CD4-positive, alpha-beta T cell treated with Interleukin-1 beta for 1 hour (primary cell): Measurements from ENCODE around the gene MX1.

Source experiments
- DNase-seq, 2 donors: peaks; one replicate each; pipeline ENCODE4 v3.0.0-alpha.2; 2020 to 2022

Gene MX1

DNA sequence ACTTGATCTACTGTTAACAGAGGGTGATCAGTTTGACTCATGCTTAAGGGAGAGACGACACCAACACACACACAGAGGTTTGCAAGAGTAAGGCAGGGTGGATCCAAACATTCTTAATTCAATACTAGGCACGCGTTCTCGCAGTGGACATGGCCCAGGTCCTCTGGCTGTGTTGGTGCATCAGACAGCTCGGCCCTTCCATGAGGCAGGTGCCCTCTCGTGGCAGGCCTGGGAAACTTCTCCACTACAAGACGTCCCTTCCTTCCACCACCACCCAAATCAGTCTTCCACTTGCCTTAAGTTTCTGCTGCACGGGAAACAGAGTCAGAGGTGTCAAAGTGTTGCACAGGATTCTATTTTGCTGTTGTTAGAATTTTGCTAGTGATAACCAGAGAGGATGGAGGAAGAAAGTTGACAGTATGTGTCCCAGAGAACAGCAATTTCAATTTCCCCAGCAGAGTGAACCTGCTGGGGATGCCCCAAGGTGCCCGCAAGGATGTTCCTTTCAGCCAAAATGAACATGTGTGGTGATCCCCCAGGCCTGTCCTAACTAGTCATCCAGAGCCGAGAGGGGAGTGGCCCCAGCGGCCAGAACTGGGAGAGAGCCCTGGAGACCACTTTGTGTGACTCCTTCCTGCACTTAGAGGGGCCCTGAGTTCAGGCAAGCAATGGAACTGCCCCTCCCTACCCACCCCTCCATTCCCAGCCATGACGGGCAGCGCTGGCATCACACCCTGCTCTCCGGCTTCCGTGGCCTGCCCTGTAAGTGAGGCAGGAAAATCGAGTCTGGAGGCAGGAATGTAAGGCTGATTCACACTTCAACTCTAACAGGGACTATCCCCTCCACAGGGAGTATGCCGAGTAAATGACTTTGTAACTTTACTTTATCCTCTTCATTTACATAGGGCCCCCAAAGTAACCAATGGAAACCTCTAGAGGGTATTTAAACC is 34.8 kb downstream of the MX1 start:
- peak; percentile 49 to 58 for DNase-seq

DNA sequence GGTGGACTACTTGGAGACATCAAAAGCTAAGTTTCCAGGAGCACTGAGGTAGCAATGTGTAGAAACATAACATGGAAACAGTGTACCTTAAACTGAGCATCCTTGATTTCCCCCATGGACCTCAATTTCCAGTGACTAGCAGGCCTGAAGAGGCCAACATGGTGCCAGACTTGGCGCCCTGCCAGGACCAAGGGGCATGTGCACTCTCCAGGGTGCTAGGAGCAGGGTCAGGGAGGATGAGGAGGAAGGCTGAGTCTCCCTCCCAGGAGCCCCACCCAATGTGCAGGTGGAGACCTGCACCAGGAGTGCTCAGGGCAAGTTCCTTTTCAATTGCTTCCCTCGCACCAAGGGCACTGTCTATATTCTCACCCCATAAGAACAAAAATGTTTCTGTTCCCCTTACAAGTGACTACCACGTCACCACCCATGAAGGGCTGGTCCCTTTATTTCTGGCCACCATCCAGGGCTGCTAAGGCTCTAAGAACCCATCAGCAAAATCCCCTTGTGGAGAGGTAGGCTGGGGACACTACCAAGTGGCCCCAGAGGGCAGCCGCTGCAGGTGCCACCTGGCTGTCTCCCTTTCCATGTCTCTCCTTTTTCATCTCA is 39.2 kb downstream of the MX1 start:
- no peak for DNase-seq

DNA sequence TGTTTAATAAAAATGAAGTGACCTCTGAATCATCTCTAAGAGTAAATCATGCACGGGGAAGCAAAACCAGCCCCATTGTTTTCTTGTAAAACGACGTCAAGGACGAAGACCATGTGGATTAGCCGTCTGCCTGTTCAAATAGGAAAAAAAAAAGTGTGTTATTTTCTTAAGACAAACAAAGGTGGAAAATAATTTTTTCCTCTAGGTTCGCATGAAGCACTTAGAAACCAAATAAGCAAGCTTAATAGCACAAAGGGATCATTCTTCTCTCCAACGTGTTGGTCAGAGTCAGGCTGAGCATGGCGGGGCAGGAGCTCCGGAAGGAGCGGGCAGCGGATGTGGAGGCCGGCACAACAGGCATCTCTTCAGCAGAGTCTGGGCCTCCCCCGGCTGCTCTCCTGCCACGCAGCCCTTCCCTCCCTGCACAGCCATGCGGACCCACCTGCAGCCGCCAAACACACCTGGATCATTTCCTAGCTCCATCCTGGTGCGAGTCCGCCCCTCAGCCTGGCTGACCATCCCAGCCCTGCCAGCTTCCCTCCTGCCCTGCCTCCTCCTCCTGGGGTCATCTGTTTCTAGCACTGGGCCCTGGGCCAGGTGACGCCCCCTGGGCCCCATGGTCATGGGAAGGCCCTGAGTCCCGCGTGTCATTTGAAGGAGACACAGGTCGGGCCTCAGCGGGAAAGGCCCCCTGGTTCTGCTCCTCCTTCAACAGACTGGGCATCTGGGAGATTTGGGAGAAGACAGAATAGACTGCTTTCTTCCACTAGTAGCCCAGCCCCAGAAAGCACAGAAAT is 40.2 kb downstream of the MX1 start:
- no peak for DNase-seq

DNA sequence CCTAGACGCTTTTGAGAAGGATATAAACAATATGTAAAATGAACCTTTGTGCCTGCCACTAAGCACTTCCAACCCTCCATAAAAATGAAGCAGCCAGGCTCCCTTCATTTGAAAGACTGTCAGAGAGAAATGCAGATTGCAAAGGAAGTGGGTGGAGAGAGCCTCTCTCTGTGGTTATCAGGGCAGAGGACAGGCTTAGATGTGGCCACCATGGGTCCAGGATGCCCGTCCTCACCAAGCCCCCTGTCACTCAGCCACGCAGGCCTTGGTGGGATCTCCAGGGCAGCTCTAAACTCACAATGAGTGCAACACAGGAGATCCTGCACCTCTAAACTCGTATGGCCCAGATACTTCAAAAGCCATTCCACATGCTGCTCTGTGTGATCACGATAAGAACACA is 44.0 kb downstream of the MX1 start:
- DNase-seq: no peak

DNA sequence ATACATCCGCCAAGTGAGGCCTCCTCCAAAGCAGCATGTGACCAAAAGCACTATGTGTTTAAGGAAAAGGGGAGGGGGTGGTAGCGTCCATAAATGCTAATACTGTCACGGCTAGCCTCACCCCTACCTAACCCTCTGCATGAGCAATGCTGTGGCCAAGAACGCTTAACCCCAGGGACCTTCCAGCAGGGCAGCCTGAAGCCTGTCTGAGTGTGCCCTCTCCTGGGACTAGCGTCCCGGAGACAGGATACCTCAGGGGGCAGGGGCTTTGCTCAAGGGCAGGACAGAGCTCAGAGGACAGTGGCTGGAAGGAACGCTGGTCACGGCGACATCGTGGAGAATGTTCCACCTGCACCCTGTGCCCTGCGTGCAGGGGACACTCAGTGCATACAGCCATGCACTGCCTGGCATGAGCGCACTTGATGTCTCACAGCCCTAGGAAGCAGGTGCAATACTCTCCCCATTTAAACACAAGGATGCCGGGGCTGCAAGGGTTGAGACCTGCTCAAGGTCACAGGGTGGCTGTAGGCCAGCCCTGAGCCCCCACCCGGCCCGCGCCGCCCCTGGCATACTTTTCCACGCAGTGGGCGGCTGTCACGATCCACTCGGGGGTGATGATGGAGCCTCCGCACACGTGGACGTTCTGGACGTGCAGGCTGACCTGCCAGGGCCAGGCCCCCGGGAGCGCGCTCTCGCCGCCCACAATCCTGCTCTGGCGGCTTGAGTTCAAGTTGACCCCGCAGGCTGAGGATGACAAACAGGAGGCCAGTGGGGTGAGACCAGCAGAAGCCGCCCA is 46.9 kb downstream of the MX1 start:
- DNase-seq: no peak

DNA sequence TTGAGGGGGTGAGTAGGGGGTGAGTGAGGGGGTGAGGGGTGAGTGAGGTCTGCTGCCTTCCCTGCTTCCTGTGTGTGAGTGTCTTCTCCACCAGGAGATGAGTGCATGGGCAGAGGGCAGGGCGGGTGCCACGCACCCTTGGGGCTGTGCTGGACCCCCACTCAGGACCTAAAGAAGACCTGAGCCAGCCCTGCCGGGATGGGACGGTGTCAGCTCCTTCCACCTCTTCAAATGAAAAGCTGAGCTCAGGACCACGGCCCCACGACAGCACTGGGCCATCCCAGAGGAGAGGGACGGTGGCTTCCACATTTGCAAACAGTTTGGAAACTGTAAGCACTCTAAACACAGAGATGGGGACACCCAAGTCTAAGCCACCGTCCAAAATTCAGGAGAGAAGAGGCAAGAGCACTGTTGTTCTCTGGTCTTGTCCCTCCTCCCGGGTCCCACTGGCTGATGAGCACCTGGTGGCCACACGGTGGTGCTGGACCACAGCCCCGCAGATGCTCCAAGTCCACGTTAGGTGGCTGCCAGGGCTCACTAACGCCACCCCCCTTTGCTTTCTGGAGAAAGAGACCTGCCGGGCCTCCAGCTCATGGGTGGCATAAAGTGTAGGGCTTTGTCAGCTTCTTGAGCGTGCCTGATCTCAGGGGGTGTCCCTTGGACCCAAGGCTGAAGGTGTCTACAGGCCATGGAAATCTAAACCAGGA is 49.8 kb downstream of the MX1 start:
- DNase-seq: no peak

DNA sequence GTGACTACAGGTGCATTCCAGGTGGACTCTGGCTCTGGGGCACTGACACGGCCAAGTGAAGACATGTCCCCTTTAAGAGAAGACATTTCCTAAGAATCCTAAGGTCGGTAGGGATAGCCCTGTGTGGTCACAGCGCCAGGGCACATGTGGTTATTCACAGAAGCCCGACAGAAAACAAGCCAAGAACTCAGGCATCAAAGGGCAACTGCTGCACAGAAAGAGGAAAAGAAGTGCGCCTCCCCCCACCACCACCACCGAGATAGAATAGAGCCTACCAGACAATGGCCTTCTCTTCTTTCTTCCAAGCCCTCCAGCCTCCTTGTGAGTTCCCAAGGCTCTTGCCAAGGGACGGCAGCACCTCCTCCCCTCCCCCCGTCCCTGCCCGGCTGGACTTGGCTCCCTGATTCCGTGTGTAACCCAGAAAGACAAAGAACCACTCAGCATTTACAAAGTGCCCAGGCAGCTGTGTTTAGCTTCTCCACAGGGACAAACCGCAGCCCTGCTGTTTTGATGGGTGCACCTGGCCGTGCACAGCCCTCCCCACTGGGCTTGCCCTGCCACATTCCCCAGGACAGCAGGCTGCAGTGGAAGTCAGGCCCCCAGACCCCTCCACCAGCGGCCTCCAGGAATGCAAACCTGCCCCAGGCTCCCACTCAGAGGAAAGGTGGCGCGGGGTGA is 51.7 kb downstream of the MX1 start:
- DNase-seq: no peak

DNA sequence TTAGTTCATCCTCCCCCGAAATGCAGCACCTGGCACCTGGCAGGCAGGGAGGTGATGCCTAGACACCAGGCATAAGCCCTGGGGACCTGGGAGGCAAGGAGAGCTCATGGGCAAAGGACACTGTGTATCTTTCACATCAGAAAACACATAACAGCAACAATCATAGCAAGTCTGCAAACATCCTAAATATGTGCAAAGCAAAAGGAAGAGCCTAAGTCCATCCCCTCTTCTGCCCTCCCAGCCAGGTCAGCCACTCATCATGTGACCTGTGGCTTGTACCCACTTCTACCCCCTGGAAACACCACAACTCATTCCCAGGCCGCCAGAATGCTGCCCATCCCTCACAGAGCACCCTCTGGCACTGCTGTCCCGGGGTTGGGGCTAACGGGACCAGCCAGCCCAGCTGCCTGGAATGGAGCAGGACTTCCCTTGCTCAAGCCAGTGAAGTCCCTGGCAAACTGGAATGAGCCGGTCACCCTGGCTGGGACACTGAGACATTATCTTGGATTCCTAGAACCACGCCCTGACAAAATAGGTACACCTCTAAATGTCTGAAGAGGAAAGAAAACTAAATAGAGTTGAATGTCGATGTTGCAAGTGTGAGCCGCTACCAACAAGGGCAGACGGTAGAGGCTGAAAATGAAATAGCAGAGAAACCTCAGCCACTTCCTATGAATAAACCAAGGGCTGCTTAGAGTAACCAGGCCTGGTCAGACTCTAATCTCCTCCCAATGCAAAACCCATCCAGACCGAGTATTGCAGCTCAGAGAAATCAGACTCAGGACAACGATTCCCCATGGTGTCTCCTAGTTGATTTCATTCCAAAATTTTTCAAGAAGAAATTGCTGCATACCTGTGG is 52.5 kb downstream of the MX1 start:
- DNase-seq: no peak

DNA sequence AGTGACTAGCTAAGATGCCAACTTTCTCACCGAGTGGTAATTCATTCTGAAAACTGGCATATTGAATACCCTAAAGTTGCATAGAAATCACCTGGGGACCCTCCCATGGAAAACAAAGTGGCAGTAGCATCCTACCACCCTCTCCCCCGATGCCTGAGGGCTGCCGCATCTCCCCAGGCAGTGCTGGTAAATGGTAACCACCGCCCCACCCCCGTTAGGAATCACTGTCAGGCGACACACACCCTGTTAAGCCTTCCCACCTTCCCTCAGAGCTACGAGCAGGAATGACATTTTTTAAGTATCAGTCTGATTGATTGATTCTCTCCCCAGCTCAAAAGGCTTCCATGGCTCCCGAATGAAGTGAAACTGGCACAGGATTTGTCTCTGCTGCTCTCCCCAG is 53.6 kb downstream of the MX1 start:
- no peak for DNase-seq

DNA sequence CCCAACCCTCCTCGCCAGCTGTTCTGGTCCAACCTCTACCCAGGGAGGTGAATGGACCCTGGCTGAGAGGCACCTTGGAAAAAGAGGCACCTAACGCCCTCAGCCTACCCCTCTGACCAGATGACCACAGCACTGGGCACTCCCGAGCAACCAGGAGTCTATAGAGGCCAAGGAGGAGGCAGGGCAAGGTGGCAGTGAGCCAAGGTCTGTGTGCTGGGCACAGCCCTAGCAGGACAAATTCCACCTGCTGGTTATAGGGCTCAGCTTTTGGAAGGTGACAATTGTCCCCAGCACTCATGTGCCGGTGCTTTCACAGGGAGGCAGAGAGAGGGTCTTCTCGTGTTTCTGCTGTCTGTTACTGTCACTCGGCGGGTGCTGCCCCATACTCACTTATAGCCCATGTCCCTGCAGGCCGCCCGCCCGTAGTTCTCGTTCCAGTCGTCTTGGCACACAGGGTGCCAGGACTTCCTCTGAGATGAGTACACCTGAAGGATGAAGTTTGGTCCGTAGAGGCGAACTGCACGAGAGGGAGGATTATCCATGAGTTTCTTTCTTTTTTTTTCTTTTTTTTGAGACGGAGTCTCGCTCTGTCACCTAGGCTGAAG is 54.1 kb downstream of the MX1 start:
- DNase-seq: no peak

DNA sequence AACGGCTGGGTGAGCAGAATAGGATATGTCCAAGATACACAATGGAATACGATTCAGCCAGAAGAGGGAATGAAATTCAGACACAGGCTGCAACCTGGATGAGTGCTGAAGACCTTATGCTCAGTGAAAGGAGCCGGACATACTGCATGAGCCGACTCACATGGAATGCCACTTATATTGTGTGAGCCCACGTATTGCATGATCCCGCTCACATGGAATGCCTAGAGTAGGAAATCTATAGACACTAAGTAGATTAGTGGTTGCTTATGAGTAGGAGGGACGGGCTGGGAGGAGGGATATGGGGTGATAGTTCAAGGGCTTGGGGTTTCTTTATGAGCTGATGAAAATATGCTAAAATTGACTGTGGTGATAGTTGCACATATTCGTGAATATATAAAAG is 55.2 kb downstream of the MX1 start:
- DNase-seq: no peak

DNA sequence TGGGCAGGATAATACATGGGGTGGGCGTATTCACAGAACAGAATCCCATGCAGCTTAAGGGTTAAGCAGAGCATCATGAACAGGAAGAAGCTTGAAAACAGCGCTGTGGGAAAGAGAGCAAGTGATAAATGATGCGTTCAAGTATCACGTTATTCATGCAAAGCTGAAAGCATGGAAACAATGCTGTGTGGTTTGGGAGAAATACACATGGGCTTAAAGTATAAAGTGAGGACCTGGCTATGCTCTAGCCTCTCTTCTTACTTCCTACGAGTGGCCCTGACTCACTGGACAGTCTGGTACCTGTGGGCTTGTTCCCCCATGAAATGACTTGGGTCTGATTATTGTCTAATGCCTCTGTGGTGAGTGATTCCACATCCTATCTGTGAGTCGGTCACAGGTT is 56.3 kb downstream of the MX1 start:
- no peak for DNase-seq

DNA sequence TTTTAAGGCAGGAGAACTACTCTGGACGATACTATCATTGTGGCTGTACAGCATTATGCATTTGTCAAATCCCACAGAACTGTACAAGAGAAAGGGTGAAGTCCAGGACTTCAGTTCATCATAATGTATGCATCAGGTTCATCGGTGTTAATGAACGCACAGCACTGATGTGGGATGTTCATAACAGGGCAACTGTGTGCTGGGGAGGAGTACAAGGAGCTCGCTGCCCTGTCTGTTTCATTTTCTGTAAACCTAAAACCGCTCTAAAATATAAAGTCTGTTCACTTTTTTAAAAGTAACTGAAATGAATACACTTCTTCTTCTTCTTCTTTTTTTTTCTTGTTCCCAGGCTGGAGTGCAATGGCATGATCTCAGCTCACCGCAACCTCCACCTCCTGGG is 56.9 kb downstream of the MX1 start:
- DNase-seq: no peak

DNA sequence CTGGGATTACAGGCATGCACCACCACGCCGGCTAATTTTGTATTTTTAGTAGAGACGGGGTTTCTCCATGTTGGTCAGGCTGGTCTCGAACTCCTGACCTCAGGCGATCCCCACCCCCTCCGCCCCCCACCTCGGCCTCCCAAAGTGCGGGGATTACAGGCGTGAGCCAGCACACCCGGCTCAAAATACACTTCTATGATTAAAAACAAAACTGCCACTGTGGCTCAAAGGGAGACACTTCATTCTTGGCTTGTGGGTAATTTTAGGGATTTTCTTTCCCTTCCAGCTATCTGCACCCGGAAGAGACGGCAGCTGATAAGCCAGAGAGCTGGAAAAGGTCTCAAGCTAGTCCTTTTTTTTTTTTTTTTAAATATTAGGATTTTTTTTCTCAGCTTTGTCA is 57.4 kb downstream of the MX1 start:
- no peak for DNase-seq

DNA sequence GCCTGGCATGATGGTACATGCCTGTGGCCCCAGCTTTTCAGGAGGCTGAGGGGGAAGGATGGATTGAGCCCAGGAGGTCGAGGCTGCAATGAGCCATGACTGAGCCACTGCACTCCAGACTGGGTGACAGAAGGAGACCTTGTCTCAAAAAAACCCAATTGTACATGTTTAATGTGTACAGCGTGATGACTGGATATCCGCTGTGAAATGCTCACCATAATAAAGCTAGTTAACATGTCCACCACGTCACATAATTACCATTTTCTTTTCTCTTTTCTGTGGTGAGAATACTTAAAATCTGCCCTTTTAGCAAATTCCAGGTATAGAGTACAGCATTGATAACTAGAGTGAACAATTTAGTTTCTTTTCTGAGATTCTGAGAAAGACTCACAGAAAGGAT is 57.9 kb downstream of the MX1 start:
- DNase-seq: no peak

DNA sequence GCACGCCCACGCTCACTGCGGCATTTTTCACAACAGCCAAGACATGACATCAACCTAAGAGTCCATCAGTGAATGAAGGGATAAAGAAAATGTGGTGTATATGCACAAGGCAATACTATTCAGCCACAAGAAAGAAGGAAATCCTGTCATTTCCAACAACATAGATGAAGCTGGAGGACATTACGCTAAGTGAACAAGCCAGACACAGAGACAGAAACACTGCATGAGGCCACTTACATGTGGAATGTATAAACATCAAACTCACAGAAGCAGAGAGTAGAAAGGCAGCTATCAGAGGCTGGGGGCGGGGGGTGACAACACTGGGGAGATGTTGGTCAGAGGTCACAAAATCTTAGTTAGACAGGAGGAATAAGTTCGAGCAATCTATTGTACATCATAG is 61.0 kb downstream of the MX1 start:
- no peak for DNase-seq

DNA sequence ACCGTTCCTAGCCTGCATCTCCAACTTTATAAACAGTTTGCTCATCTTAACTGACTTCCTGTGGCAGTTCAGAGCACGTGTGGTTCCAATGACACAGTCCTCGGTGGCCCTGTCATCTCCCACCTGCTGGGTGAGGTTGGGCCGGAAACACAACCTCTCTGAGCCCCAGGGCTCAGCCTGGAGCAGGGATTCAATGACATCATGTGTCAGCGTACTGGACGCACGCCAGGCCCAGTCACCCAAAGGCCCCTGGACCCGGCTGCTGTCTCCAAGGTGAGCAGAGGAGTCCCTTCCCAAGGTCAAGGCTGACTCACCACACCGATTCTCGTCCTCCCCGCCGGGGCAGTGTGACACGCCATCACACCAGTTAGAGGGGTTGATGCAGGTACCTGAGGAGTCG is 62.0 kb downstream of the MX1 start:
- no peak for DNase-seq

DNA sequence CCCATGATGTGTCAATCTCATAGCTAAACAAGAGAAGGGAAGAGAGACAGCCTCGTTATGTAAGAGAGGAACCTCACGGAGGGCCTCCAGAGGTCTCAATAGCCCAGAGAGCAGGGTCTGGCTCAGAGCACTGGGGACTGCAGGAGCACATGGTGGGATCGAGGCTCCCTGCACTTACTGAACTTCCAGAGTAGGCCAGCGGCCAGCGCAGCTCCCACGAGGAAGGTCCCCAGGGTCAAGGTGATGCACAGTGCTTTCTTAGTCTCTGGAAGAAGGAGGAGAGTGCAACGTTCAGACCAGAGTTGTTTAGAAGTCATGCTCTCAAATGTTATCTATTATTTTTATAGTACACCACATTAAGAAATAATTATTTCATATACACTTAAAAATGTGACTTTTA is 63.3 kb downstream of the MX1 start:
- DNase-seq: no peak

DNA sequence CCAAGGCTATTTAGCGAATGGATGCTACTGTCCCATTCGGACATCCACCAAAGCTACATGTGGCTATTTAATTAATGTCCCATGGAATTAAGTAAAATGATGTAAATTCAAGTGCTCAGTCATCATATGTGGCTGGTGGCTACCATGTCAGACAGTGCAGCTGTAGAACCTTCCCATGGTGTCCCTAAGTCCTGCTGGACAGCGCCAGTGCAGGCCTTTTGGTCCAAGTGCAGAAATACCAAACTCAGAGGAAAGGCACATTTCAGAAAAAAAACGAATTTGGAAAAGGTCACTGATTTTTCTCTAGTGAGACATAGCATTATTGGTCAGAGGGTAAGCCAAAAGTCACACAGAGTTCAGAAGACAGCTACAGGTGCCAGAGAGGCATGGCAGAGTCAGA is 64.3 kb downstream of the MX1 start:
- no peak for DNase-seq

DNA sequence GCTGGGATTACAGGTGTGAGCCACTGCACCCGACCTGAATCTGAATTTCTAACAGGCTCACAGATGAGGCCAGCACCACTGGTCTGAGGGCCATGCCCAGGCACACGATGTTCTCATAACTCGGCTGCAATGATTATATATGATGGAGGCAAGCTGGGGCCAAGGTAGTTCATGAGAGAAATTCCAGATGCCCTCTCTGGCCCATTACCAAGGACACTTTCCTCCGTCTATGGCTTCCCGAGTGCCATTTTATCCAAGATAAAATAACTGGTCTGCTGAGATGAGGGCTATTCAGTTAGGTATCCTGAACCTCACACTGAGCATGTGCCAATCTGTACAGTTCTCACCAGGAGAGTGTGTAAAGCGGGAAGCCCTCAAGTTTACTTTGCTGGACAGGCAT is 65.4 kb downstream of the MX1 start:
- no peak for DNase-seq
